PC-9 (cell line): ENCODE data around the gene IQCM.

Experiments used
- CTCF ChIP-seq: fragments of 200-600 bp; sonication (generic); conservative IDR thresholded peaks from 2 replicates; pipeline ENCODE4 v1.6.1; 2017; ENCODE audit warnings: mixed run types, antibody characterized with exemption, mild to moderate bottlenecking, moderate library complexity
- EZH2 ChIP-seq: fragments of 200-600 bp; sonication (generic); IDR thresholded peaks from 2 replicates; pipeline ENCODE4 v1.8.0; 2017; ENCODE audit warnings: antibody characterized with exemption, low read depth

GRCh38 chr4:149345424-149345823, 470.2 kb downstream of the IQCM start:
- TF ChIP-seq EZH2 = no peak
- no peak for TF ChIP-seq CTCF
